Ecto neural progenitor cell (in vitro differentiated cells): ENCODE measurements around the gene PFKFB4.
"Not testable (repeated sequence)": the region's sequence is repeated elsewhere in the genome, so short reads cannot be mapped to it uniquely, and the experiment has no call there.

Source experiments
- DNase-seq: peaks from one replicate; pipeline ENCODE4 v3.0.0-alpha.2; 2018; ENCODE audit warnings: low spot score

The PFKFB4 gene

DNA sequence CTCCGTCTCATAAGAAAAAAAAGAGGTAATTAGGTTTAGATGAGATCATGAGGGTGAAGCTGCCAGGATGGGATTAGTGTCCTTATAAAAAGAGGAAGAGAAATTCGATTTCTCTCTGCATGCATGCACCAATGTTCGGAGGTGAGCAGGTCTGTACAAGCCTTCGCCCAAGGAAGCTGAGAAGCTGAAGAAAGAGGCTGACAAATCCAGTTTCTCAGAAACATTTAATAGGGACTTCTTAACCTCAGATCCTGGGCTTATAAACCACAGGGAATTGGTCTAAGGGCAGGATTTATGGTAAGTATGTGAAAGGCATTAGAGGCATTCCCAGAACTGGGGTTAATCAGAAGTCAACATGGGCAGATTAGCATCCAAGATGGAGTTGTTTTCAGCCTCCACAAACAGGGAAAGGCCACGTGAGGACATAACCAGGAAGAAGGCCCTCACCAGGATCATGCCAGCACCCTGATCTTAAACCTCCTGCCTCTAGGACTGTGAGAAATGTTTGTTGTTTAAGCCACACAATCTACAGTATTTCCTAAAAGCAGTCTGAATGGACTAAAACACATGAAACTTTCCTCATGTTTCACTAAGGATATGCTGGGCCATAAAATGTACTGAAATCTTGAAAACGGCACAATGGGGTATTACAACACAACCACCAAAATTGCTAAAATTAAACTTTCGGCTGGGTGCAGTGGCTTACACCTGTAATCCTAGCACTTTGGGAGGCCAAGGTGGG, 64.0 kb downstream of the PFKFB4 start:
- DNase-seq = no peak

DNA sequence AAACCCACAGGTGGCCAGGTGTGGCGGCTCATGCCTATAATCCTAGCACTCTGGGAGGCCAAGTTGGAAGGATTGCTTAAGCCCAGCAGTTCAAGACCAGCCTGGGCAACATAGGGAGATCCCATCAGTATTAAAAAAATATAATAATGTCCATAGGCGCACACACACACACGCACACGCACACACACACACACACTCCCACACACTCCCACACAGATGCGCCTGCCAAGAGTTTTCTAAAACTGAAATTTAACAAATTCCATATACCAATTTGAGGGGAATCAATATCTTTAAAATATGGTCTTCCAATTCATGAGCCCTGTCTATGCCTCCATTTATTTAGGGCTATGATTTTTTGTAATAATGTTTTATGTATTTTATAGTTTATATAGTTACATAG, 69.7 kb downstream of the PFKFB4 start:
- DNase-seq = no peak

DNA sequence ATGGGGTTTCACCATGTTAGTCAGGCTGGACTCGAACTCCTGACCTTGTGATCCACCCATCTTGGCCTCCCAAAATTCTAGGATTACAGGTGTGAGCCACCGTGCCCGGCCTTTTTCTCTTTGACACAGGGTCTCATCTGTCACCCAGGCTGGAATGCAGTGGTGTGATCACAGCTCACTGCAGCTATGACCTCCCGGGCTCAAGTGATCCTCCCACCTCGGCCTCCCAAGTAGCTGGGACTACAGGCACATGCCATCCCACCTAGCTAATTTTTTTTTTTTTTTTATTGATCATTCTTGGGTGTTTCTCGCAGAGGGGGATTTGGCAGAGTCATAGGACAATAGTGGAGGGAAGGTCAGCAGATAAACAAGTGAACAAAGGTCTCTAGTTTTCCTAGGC, 73.8 kb downstream of the PFKFB4 start:
- DNase-seq = peak; percentile 39

DNA sequence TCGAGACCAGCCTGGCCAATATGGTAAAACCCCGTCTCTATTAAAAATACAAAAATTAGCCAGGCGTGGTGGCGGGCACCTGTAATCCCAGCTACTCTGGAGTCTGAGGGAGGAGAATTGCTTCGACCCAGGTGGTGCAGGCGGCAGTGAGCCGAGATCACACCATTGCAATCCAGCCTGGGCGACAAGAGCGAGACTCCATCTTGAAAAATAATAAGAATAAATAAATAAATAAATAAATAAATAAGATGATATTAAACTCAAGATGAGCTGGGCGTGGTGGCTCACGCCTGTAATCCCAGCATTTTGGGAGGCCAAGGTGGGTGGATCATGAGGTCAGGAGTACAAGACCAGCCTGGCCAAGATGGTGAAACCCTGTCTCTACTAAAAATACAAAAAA, 75.7 kb downstream of the PFKFB4 start:
- DNase-seq = not testable (repeated sequence)

DNA sequence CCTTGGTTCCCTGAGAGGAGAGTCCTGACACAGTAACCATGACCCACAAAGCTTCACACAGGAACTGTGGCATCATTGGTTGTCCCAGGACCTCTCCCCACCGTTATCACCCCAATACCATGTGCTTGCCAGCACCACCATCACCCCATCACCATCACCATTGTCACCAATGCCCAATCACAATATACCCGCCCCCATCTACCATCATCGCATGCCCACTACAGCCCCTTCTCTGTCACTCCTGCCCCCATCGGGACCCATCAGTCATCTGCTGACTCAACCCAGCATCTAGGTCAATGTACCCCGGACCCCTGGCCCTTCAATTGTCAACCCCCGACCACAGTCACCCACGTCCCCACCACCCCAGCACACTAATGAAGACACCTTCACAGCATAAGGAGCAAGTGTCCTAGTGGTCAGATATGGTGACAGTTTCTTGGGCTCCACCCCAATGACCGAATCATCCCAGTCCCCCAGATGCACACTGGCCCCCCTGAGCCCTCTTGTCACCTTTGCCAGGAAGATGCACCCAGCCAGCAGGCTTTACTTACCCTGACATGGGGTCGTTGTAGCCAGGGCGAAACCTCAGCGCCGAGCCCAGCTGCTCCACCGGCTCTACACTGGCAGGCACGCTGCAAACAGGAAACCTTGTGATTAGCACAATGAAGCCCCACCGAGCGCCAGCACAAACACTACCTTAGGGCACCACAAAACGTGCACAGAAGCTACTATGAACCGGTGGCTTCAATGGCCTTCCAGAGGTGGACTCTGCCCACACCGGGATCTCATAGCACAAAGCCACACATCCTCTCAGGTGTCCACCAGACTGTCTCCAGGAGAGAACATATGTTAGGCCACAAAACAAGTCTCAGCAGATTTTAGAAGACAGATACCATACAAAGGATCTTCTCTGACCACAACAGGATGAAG, 77.7 kb downstream of the PFKFB4 start:
- no peak for DNase-seq

DNA sequence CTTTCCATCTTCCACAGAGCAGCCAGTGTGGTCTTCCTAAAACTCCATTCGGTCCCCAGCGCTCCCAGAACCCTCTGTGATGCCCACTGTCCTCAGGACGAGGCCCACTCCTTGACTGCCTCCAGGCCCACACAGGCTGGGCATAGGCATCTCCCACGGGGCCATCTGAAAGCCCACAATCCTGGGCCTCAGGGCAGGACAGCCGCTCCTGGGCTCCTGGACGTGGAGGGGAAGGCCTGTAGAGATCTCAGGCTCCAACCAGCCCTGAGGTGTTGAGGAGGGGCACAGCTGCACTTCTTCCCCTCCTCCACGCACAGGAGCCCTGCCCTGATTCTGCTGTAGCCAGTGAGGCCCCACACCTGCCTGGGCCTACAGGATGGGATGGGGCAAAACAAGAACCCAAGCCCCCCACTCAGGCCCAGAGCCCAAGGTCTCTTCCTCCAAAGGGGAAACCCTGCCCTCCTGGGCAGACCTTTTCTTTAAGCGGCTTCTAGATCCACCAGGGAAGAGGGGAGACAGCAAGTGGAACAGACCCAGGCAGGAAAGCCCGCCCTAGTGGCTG, 78.6 kb downstream of the PFKFB4 start:
- peak; percentile 46 for DNase-seq

DNA sequence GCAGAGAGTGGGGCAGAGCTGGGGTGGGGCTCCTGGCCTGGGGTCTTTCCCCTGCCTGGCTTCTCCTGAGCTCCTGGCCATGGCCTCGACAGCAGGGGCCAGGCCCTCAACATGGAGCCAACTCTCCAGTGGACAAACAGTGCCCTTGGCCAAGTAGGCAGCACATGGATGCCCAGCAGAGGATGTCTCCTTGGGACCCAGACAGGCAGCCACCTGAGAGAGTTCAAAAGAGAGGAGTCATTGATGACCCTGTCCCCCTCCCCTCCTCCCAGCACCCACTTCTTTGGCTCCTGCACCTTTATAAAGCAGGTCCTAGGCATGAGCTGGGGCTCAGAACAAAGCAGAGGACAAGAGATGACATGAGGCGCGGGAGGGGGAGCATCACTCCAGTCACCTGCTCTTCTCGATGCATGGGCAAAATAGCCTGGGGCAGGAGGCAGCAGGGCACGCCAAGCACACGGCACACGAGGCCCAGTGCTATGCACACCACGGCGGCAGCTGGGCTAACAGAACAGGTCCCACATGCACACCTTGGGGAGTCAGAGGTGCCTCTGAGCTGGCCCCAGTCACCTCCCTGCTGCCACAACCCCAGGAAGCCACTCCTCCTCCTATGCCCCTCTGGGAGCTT, 80.1 kb downstream of the PFKFB4 start:
- DNase-seq = no peak

DNA sequence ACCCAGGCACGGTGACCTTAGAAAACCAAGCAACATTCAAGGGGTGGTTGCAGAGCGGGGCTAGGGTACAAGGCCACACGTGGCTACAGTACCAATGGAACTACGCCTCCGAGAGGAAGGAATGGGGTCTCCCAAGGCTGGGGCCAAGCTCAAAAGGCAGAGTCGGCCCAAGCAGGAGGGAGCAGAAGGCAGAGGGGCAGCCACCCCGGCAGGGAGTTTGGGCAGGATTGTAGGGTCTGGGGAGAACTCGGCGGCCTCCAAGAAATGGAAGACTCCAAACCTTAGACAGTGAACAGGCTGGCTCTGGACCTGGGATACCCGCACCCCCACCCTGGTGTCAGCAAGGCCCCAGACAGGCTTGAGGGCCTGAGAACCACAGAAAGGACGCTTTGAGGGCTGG, 81.4 kb downstream of the PFKFB4 start:
- no peak for DNase-seq

DNA sequence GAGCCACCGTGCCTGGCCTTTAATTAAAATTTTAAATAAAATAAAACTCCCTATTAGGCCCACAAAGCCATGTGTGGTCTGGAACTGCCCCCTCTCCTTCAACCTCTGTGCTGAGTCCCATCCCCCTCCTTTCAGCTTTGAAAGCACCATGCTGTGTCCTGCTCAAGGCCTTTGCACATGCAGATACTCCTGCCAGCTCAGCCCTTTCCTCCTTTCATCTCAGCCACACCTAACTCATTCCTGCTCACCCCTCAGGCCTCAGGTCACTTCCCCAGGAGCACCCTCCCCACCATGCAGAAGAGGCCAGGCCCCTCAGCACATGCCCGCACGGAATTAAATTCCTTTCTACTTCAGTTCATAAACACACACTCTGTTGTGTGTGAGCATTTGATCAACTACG, 82.0 kb downstream of the PFKFB4 start:
- DNase-seq = no peak

DNA sequence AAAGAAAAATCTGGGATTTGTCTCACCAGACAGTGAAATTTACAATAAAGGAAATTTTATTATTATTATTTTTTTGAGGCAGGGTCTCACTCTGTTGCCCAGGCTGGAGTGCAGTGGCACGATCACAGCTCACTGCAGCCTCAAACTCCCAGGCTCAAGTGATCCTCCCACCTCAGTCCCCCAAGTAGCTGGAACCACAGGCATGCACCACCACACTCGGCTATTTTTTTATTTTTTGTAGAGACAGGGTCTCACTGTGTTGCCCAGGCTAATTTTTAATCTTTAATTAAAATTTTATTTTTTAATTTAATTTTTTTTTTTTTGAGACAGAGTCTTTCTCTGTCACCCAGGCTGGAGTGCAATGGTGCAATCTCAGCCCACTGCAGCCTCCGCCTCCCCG, 82.6 kb downstream of the PFKFB4 start:
- DNase-seq = not testable (repeated sequence)

DNA sequence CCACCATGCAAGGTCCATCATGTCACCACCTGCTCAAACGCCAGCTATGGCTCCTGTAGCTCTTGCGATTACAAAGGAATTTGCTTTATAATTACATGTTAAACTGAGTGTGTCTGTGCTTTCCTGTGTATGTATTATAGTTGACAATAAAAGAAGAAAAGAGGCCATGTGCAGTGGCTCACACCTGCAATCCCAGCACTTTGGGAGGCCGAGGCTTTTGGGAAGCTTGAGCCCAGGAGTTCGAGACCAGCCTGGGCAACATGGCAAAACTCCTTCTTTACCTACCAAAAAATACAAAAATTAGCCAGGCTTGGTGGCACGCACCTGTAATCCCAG, 83.0 kb downstream of the PFKFB4 start:
- no peak for DNase-seq

DNA sequence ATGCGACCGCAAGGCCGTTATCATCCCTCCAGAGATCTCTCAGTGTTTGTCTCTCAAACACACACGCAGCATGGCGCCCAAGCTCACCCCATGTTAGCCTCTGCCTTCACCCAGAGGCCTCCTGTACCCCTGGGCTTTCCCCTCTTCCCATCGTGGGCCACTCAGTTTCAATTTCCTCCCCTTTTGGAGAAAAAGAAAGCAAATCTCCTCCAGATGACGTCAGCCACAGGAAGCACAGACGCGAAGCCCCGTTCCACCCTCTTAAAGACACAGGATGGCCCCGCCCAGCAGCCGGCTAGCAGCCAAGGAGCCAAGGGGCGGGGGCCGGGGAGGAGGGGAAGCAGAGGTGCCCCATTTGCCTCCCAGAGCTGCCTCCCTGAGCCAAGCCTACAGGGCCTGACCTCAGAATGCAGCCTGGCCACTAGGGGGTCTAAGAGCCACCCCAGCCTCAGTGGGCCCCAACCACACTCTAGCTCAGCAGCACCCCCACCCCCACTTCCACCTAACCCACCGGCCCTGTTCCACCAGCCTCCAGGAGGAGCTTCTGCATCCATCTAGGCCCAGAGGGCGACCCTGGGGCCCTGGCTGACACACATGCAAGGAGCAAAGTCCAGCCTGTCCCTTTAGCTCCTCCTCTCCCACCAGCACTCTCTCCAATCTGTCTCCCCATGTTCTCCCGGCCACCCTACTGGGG, 83.5 kb downstream of the PFKFB4 start:
- peak; percentile 94 for DNase-seq

DNA sequence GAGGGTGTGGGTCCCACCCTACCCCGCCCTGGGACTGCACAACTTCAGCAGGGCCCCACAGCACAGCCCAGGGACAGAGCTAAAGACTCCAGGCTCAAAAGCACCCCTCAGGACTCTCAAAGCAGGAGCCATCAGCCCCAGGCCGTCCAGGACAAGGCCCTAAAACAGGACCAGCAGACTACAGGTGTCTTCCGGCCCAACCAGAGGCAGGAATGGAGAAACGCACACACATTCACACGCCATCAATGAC, 84.0 kb downstream of the PFKFB4 start:
- DNase-seq = no peak

DNA sequence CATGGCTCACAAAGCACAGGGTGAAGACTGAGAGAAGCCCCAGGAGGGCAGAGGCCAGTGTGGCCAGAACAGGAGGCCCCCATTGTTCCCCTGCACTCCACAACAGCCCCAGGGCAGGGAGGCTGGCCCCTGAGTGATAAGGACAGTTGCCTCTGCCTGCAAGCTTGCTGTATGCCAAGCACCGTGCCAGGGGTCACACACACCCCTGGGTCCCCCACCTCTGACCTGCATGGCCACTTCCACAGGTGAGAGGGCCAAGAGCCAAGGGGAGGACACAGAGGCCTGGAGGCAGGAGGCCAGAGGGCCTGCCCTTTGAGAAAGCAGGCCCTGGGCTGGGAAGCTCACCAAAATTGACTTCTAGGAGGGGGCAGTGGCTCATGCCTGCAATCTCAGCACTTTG, 86.3 kb downstream of the PFKFB4 start:
- no peak for DNase-seq

DNA sequence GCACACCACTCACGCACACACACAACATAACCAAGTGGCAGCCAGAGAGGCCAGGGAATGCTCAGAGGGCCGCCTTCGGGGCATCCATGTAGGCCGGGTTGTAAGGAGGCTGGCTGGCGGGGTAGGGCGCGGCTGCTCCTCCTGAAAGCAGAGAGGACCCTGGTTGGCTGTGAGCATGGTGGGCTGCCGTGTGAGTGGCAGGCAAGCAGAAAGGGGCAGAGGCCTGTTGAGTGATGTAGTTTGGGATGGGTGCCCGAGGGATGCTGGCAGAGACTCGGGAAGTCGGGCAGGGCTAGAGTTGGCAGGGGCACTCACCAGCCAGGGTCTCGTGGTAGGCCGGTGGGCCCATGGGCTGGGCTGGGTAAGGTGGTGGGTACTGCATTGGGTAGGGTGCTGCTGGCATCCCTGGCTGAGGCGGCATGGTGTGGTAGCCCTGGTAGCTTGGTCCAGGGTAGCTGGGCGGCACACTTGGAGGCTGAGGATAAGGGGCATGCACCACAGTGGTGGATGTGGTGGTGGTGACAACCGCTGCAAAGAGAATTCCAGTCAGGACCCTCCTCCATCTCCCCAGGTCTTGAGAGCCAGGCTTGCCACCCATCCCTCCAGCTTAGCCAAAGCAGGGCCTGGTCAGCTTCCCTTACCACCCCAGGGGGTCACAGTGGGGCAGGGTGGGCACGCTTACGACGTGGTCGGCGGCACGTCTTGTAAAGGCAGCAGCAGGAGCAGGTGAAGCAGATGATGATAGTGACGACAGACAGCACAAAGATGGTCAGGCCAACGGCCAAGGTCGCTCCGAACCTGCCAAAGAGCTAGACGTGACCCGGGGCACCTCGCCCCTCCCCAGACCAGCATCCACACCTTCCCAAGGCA, 87.3 kb downstream of the PFKFB4 start:
- no peak for DNase-seq

DNA sequence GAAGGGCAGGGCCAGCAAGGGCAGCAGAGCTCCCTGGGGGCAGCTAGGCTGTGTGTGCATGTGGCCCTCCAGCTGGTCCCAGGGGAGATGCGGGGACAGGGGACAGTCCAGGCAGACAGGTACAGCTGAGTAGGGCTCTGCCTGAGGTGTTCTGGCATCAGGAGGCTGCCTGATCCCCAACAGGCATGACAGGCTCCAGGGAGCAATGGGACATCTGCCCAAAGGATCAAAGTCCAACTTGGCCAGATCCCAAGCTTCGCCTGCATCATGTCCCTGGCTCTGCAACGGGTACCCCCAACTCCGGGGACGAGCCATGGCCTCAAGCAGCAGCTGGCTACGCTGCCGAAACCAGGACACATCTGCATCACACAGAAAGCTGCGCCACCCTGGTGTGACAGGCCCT, 88.3 kb downstream of the PFKFB4 start:
- DNase-seq = no peak
